IMR-90 (cell line): ENCODE data around the gene NRAS. TPM values are rescaled to one million over a fixed set of nuclear protein-coding genes. Genes with fewer than 3 reads are reported as not detected.

Experiments
- ATAC-seq: fragments of 200-7000 bp; cut with Tn5 transposase; 2 replicates; pipeline ENCODE4 v1.9.1; 2020; ENCODE audit warnings: low read depth, mild to moderate bottlenecking, moderate library complexity
- BruUV-seq: library from RNA; stranded (reverse); fragments of 400-500 nt; replicated peaks from 2 replicates; lab custom pipeline; 2021; lab: Mats Ljungman, UMichigan
- CTCF ChIA-PET: fragments of 300-600 bp; formaldehyde crosslinking; extraction: SDS; loops from one replicate; lab custom pipeline; 2021; ENCODE audit warnings: antibody characterized with exemption; lab: Yijun Ruan, JAX
- POLR2A ChIA-PET: fragments of 300-600 bp; sonication (Branson Sonifier 250); formaldehyde crosslinking; loops from one replicate; lab custom pipeline; 2022; ENCODE audit warnings: antibody characterized with exemption; ENCODE audit not compliant: unreplicated experiment; lab: Charles Lee
- DNase-seq: peaks from one replicate; pipeline ENCODE4 v3.0.0; 2013
- H2AFZ ChIP-seq: replicated peaks from 2 replicates; pipeline ENCODE3; 2013; ENCODE audit warnings: low read length, mild to moderate bottlenecking; ENCODE audit not compliant: poor library complexity
- H2AK5ac ChIP-seq: 2 replicates; pipeline ENCODE4 v1.6.1; 2013; ENCODE audit warnings: low read depth, low read length, inconsistent platforms
- H2AK9ac ChIP-seq: replicated peaks from 2 replicates; pipeline ENCODE3; 2013; ENCODE audit warnings: mild to moderate bottlenecking, low read depth, low read length, moderate library complexity; ENCODE audit not compliant: poor library complexity
- H2BK120ac ChIP-seq: 2 replicates; pipeline ENCODE4 v1.6.1; 2013; ENCODE audit warnings: low read depth, low read length, inconsistent platforms
- H2BK15ac ChIP-seq: 3 replicates; pipeline ENCODE4 v1.6.1; 2013; ENCODE audit warnings: low read depth, low read length, inconsistent platforms
- H2BK20ac ChIP-seq: 2 replicates; pipeline ENCODE4 v1.6.1; 2013; ENCODE audit warnings: low read depth, mild to moderate bottlenecking, inconsistent platforms, low read length, moderate library complexity
- H2BK5ac ChIP-seq: 2 replicates; pipeline ENCODE4 v1.6.1; 2013; ENCODE audit warnings: mild to moderate bottlenecking, low read depth, low read length, inconsistent platforms; ENCODE audit not compliant: poor library complexity, severe bottlenecking
- H3K14ac ChIP-seq: replicated peaks from 2 replicates; pipeline ENCODE4 v1.6.1; 2013; ENCODE audit warnings: low read depth, low read length, inconsistent platforms
- H3K18ac ChIP-seq: 2 replicates; pipeline ENCODE4 v1.6.1; 2013; ENCODE audit warnings: low read depth, low read length, control low read depth
- H3K23ac ChIP-seq: 2 replicates; pipeline ENCODE4 v1.6.1; 2013; ENCODE audit warnings: low read depth, low read length, inconsistent platforms
- H3K27ac ChIP-seq: 2 replicates; pipeline ENCODE4 v1.5.1; 2013; ENCODE audit warnings: mild to moderate bottlenecking, control low read depth, low read length; ENCODE audit not compliant: insufficient read depth
- H3K27me3 ChIP-seq: 2 replicates; pipeline ENCODE4 v1.6.1; 2013; ENCODE audit warnings: low read length; ENCODE audit not compliant: control insufficient read depth, insufficient read depth
- H3K36me3 ChIP-seq: 2 replicates; pipeline ENCODE4 v1.6.1; 2013; ENCODE audit warnings: low read length, mixed read lengths; ENCODE audit not compliant: control insufficient read depth, insufficient read depth
- H3K4ac ChIP-seq: 2 replicates; pipeline ENCODE4 v1.6.1; 2013; ENCODE audit warnings: low read depth, low read length, inconsistent platforms
- H3K4me1 ChIP-seq: 2 replicates; pipeline ENCODE4 v1.6.1; 2013; ENCODE audit warnings: low read length, mixed read lengths; ENCODE audit not compliant: control insufficient read depth, insufficient read depth
- H3K4me2 ChIP-seq: 2 replicates; pipeline ENCODE4 v1.6.1; 2013; ENCODE audit warnings: low read depth, mild to moderate bottlenecking, control low read depth, low read length, moderate library complexity
- H3K4me3 ChIP-seq: 2 replicates; pipeline ENCODE4 v1.5.1; 2013; ENCODE audit warnings: low read depth, mild to moderate bottlenecking, control low read depth, low read length, moderate library complexity; ENCODE audit not compliant: insufficient read depth
- H3K56ac ChIP-seq: 2 replicates; pipeline ENCODE4 v1.6.1; 2013; ENCODE audit warnings: low read length, inconsistent platforms; ENCODE audit not compliant: insufficient read depth; ENCODE audit errors: extremely low read depth
- H3K79me1 ChIP-seq, 2 experiments: 2 replicates each; pipeline ENCODE4 v1.6.1; 2013; ENCODE audit warnings: low read length in 2 of 2, inconsistent platforms in 1 of 2, low read depth in 1 of 2
- H3K9ac ChIP-seq: 2 replicates; pipeline ENCODE4 v1.6.1; 2013; ENCODE audit warnings: low read depth, low read length, control low read depth
- H3K9me1 ChIP-seq: 2 replicates; pipeline ENCODE4 v1.6.1; 2013; ENCODE audit warnings: low read length, inconsistent platforms; ENCODE audit not compliant: insufficient read depth
- H3K9me3 ChIP-seq: 2 replicates; pipeline ENCODE4 v1.6.1; 2013; ENCODE audit warnings: low read length; ENCODE audit not compliant: control insufficient read depth, insufficient read depth
- H4K20me1 ChIP-seq: 2 replicates; pipeline ENCODE4 v1.6.1; 2013; ENCODE audit warnings: low read length, inconsistent platforms; ENCODE audit not compliant: insufficient read depth
- H4K5ac ChIP-seq: 2 replicates; pipeline ENCODE4 v1.6.1; 2013; ENCODE audit warnings: mild to moderate bottlenecking, low read depth, low read length, control low read depth
- H4K8ac ChIP-seq, 2 experiments: 2 replicates each; pipeline ENCODE4 v1.6.1; 2013; ENCODE audit warnings: low read depth in 2 of 2, low read length in 2 of 2, control low read depth in 1 of 2, inconsistent platforms in 1 of 2
- H4K91ac ChIP-seq: 2 replicates; pipeline ENCODE4 v1.6.1; 2013; ENCODE audit warnings: low read depth, low read length, inconsistent platforms; ENCODE audit not compliant: insufficient read depth
- BHLHE40 ChIP-seq: fragments of 150-350 bp; IDR thresholded peaks from 2 replicates; pipeline ENCODE4 v1.6.1; 2016; ENCODE audit warnings: mild to moderate bottlenecking, low read depth, low read length
- CEBPB ChIP-seq: IDR thresholded peaks from 2 replicates; pipeline ENCODE4 v1.6.1; 2012; ENCODE audit warnings: low read depth, low read length, improper control_type of control experiment
- CHD1 ChIP-seq: IDR thresholded peaks from 2 replicates; pipeline ENCODE4 v1.6.1; 2012; ENCODE audit warnings: low read depth, low read length, improper control_type of control experiment
- CTCF ChIP-seq: conservative IDR thresholded peaks from 2 replicates; pipeline ENCODE4 v1.5.1; 2012; ENCODE audit warnings: mild to moderate bottlenecking, low read depth, low read length, improper control_type of control experiment
- ELK1 ChIP-seq: fragments of 150-350 bp; IDR thresholded peaks from 2 replicates; pipeline ENCODE4 v1.6.1; 2016; ENCODE audit warnings: low read depth, mild to moderate bottlenecking, low read length, moderate library complexity, borderline replicate concordance
- FOS ChIP-seq: fragments of 150-350 bp; IDR thresholded peaks from 2 replicates; pipeline ENCODE4 v1.6.1; 2016; ENCODE audit warnings: low read depth, low read length
- MAFK ChIP-seq: IDR thresholded peaks from 2 replicates; pipeline ENCODE4 v1.6.1; 2012; ENCODE audit warnings: low read depth, low read length, improper control_type of control experiment
- MAZ ChIP-seq: IDR thresholded peaks from 2 replicates; pipeline ENCODE4 v1.6.1; 2012; ENCODE audit warnings: low read depth, mild to moderate bottlenecking, low read length, improper control_type of control experiment, moderate library complexity, borderline replicate concordance
- MXI1 ChIP-seq: IDR thresholded peaks from 2 replicates; pipeline ENCODE4 v1.6.1; 2012; ENCODE audit warnings: low read depth, mild to moderate bottlenecking, low read length, moderate library complexity, borderline replicate concordance
- NFE2L2 ChIP-seq: fragments of 150-350 bp; IDR thresholded peaks from 2 replicates; pipeline ENCODE4 v1.6.1; 2016; ENCODE audit warnings: low read depth, mild to moderate bottlenecking, low read length
- RCOR1 ChIP-seq: IDR thresholded peaks from 2 replicates; pipeline ENCODE4 v1.6.1; 2012; ENCODE audit warnings: mild to moderate bottlenecking, low read length, improper control_type of control experiment; ENCODE audit not compliant: insufficient replicate concordance
- RFX5 ChIP-seq: IDR thresholded peaks from 2 replicates; pipeline ENCODE4 v1.8.0; 2012; ENCODE audit warnings: low read depth, mild to moderate bottlenecking, low read length, moderate library complexity
- SMC3 ChIP-seq: fragments of 150-350 bp; IDR thresholded peaks from 2 replicates; pipeline ENCODE4 v1.6.1; 2016; ENCODE audit warnings: low read depth, mild to moderate bottlenecking, antibody characterized with exemption, low read length, moderate library complexity
- USF2 ChIP-seq: fragments of 150-350 bp; IDR thresholded peaks from 2 replicates; pipeline ENCODE4 v1.6.1; 2017; ENCODE audit warnings: mild to moderate bottlenecking, antibody characterized with exemption, low read length, low read depth
- WGBS, 2 experiments: methylation state at CpG; one replicate each; pipeline versions ENCODE4 v1.1.5 to v1.1.7; 2013; ENCODE audit warnings: missing lambda C conversion rate in 2 of 2; ENCODE audit not compliant: insufficient read length in 1 of 2; ENCODE audit errors: extremely low coverage in 2 of 2; 5-methylcytosine and 5-hydroxymethylcytosine counted together
- dilution Hi-C: fragments of 300-500 bp; cut with HindIII; formaldehyde crosslinking; loops from one replicate; pipeline ENCODE4 v1.14.3; 2018; ENCODE audit warnings: low sequenced_read_pairs; ENCODE audit not compliant: unreplicated experiment
- in situ Hi-C: fragments of 300-500 bp; cut with MboI; formaldehyde crosslinking; loops from 3 replicates; pipeline ENCODE4 v1.14.3; 2019; ENCODE audit warnings: low sequenced_read_pairs, inconsistent platforms, mixed read lengths
- intact Hi-C: fragments of 100-400 bp; cut with micrococcal nuclease; formaldehyde crosslinking; loops from 2 replicates; pipeline ENCODE4 v1.10.0; 2022
- polyA plus RNA-seq, 3 experiments: library from polyadenylated mRNA; depleted of rRNA; stranded (reverse); fragments of >200 nt; gene quantifications; 2 replicates each; pipeline ENCODE4 v1.2.3, GENCODE V29; 2012; ENCODE audit warnings: low replicate concordance in 1 of 3
- total RNA-seq: library from RNA; depleted of rRNA; stranded (reverse); fragments of >200 nt; gene quantifications from 2 replicates; pipeline ENCODE4 v1.2.3, GENCODE V29; 2012

The NRAS gene
- total and polyA plus RNA-seq, 2 of the 4 experiments (the other 2 are of a cell fraction), result 27.4 to 85.9 TPM

- Histone ChIP-seq H4K5ac (no peak overlapping the region), H2BK120ac (no peak overlapping the region), H2AFZ (no peak overlapping the region), H3K27me3 (peaks cover 10% of the 10 kb centered on the region), H3K27ac (no peak overlapping the region), H3K79me1 (no peaks in the 10 kb centered on the region), H3K56ac (no peak overlapping the region), H2BK20ac (no peak overlapping the region), H3K9me1 (0 out of 2 replicates have a peak, but pooled peaks cover 3% of the 10 kb centered on the region), H2AK9ac (no peak overlapping the region), H2BK5ac (no peak overlapping the region), H3K18ac (no peak overlapping the region), H3K23ac (no peak overlapping the region), H3K36me3 (no peaks in the 10 kb centered on the region), H4K20me1 (no peaks in the 10 kb centered on the region), H2AK5ac (no peak overlapping the region), H3K4me2 (no peak overlapping the region), H2BK15ac (no peak overlapping the region), H3K4ac (no peak overlapping the region), H3K9ac (no peak overlapping the region), H3K4me3 (no peak overlapping the region), H4K8ac (no peak overlapping the region), H3K9me3 (no peaks in the 10 kb centered on the region), H3K4me1 (no peaks in the 10 kb centered on the region), H4K91ac (no peak overlapping the region), H3K14ac (no peak overlapping the region)
- in situ Hi-C loops, result no loop called here
- DNase-seq, result no peak
- intact Hi-C loops, result loop anchor here (2.0 kb wide), 3 partner anchors 91 to 693 kb away; partner anchors contain the start of genes BCAS2 and OLFML3
- no TSS peak for BruUV-seq
- ChIA-PET CTCF (no interaction called here), POLR2A (no interaction called here)
- dilution Hi-C loops, result no loop called here
- TF ChIP-seq MAZ (no peak), CEBPB (no peak), ELK1 (no peak), FOS (no peak), CTCF (no peak), USF2 (no peak), RCOR1 (no peak), MXI1 (no peak), SMC3 (no peak), RFX5 (no peak), MAFK (no peak), BHLHE40 (no peak), CHD1 (no peak), NFE2L2 (no peak)
- 100% methylated on average over 1 of the region's 7 CpGs; no CpG with 5 or more reads in 1 of the 2 experiments for WGBS, 2 experiments
- ATAC-seq, result no peak
Observed at GRCh38 chr1:114671939-114672275, 44.7 kb downstream of the NRAS start.
